ENCODE results near the gene DUSP8.

GRCh38 chr11:1547467-1548098, 24.5 kb downstream of the DUSP8 start:
- no peak for TF ChIP-seq CTCF (conservative IDR thresholded peaks at IDR 0.05)
- no peak for TF ChIP-seq EZH2 (IDR thresholded peaks at IDR 0.05; ENCODE audit: low read depth)
